ENCODE measurements around the gene TRIM5.
"Not testable (repeated sequence)": the region's sequence is repeated elsewhere in the genome, so short reads cannot be mapped to it uniquely, and the experiment has no call there.

Gene TRIM5, protein sequence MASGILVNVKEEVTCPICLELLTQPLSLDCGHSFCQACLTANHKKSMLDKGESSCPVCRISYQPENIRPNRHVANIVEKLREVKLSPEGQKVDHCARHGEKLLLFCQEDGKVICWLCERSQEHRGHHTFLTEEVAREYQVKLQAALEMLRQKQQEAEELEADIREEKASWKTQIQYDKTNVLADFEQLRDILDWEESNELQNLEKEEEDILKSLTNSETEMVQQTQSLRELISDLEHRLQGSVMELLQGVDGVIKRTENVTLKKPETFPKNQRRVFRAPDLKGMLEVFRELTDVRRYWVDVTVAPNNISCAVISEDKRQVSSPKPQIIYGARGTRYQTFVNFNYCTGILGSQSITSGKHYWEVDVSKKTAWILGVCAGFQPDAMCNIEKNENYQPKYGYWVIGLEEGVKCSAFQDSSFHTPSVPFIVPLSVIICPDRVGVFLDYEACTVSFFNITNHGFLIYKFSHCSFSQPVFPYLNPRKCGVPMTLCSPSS

DNA sequence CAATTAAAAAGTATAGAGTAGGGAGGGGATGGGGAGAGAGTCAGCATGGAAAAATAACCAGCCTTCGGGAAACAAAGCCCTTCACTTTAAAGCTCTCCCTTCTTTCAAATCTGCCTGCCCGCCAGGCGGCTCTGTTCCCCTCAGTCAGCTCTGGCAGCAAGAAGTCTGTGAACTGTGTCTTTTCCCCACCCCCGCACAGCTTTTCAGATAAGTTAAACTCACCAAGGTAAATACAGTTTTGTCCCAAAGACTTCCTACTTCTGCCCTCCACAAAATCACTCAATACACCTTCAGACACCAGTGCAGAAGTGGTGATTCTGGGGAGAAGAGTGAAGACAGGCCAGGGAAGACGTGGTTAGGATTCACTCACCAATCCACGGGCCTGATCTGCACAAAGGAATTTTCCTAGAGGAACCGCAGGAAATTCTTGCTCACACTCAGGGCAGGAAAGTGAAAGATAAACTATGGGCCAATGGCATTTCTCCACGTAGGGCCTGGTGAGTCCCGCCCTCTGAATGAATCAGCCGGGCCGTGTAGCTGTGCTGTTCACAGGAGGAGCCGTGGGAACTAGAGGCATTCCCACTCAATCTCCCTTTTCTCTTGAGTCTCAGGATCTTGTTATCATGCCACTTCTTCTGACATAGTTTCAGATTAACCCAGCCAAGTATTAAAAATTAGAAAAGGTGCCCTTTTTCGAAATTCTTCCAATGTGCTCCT is at the start of gene TRIM5:
Gene TRIM5 (minus strand): TSS at position 429 of the 717 bp plus-strand sequence. CDS start 4,897 bp downstream, outside the sequence.
- H3K4me3 Mint-ChIP-seq: peak within 1 kb of the TSS; percentile 90
- peak; percentile 87 for DNase-seq (ENCODE audit: low spot score)
- peaks cover 40% of the 10 kb centered on the region for H3K4me1 Mint-ChIP-seq (ENCODE audit: low read depth)
- no peaks in the 10 kb centered on the region for H3K9me3 Mint-ChIP-seq
- peak within 1 kb of the TSS; percentile 88 for H3K27ac Mint-ChIP-seq
- H3K36me3 Mint-ChIP-seq (ENCODE audit: low read depth): peaks cover 21% of the 10 kb centered on the region
- H3K27me3 Mint-ChIP-seq (ENCODE audit: low read depth): no peaks in the 10 kb centered on the region

DNA sequence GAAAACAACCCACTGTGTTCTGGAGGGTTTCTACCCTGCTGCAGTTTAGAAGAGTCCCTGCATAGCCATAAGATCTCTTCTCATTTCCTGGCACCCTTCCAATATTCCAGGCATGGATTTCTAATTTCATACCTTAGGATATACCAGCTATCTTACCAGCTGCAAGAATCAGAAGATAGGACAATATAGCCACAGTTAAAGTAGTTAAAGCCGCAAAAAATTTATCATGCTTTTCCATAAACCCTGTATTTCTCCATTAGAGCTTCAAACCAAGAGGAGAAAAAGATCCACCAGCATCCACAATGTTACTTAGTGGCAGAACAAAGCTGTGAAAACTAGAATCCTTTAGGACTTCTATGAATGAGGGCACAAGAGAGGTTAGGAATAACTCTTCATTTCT is 42.8 kb upstream of the TRIM5 start:
- Mint-ChIP-seq H3K27me3 (ENCODE audit: low read depth) (no peaks in the 10 kb centered on the region), H3K36me3 (ENCODE audit: low read depth) (no peaks in the 10 kb centered on the region), H3K4me3 (no peak overlapping the region), H3K4me1 (ENCODE audit: low read depth) (no peaks in the 10 kb centered on the region), H3K9me3 (no peaks in the 10 kb centered on the region), H3K27ac (no peak overlapping the region)
- DNase-seq (ENCODE audit: low spot score): no peak

DNA sequence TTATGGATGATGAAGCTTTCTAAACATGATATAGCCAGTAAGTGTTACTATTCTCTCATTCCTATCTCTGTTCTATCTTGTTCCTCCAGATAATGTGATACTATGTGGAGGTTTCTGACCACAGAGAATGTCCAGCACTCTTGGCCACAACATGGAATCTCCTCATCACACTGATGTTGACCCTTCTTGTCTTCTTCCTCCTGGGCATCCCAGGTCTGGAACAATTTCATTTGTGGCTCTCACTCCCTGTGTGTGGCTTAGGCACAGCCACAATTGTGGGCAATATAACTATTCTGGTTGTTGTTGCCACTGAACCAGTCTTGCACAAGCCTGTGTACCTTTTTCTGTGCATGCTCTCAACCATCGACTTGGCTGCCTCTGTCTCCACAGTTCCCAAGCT is 41.5 kb upstream of the TRIM5 start:
- H3K4me1 Mint-ChIP-seq (ENCODE audit: low read depth): no peaks in the 10 kb centered on the region
- H3K27me3 Mint-ChIP-seq (ENCODE audit: low read depth): no peaks in the 10 kb centered on the region
- H3K4me3 Mint-ChIP-seq: no peak overlapping the region

GRCh38 chr11:5722622-5723021 is 37.7 kb upstream of the TRIM5 start:
- Mint-ChIP-seq H3K27me3 (ENCODE audit: low read depth) (no peaks in the 10 kb centered on the region), H3K36me3 (ENCODE audit: low read depth) (peaks cover 1% of the 10 kb centered on the region), H3K4me3 (no peak overlapping the region), H3K4me1 (ENCODE audit: low read depth) (no peaks in the 10 kb centered on the region), H3K9me3 (peaks cover 5% of the 10 kb centered on the region), H3K27ac (no peak overlapping the region)
- no peak for DNase-seq (ENCODE audit: low spot score)

More for the DNA sequence above, 41.5 kb upstream of the TRIM5 start:
- H3K36me3 Mint-ChIP-seq (ENCODE audit: low read depth): no peaks in the 10 kb centered on the region
- no peak overlapping the region for H3K27ac Mint-ChIP-seq
- DNase-seq (ENCODE audit: low spot score): no peak
- no peaks in the 10 kb centered on the region for H3K9me3 Mint-ChIP-seq

GRCh38 chr11:5719703-5720495 is 35.0 kb upstream of the TRIM5 start:
- H3K27ac Mint-ChIP-seq: no peak overlapping the region
- DNase-seq (ENCODE audit: low spot score): no peak
- H3K27me3 Mint-ChIP-seq (ENCODE audit: low read depth): no peaks in the 10 kb centered on the region
- peaks cover 5% of the 10 kb centered on the region for H3K9me3 Mint-ChIP-seq
- peaks cover 2% of the 10 kb centered on the region for H3K4me1 Mint-ChIP-seq (ENCODE audit: low read depth)
- H3K36me3 Mint-ChIP-seq (ENCODE audit: low read depth): peaks cover 3% of the 10 kb centered on the region
- H3K4me3 Mint-ChIP-seq: no peak overlapping the region

DNA sequence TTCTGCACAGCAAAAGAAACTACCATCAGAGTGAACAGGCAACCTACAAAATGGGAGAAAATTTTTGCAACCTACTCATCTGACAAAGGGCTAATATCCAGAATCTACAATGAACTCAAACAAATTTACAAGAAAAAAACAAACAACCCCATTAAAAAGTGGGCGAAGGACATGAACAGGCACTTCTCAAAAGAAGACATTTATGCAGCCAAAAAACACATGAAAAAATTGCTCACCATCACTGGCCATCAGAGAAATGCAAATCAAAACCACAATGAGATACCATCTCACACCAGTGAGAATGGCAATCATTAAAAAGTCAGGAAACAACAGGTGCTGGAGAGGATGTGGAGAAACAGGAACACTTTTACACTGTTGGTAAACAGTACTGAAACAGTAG is 31.6 kb upstream of the TRIM5 start:
- not testable (repeated sequence) for H3K27ac Mint-ChIP-seq; H3K4me3 Mint-ChIP-seq; DNase-seq (ENCODE audit: low spot score); H3K36me3 Mint-ChIP-seq (ENCODE audit: low read depth); H3K4me1 Mint-ChIP-seq (ENCODE audit: low read depth); H3K27me3 Mint-ChIP-seq (ENCODE audit: low read depth); H3K9me3 Mint-ChIP-seq

GRCh38 chr11:5713695-5714094 is 28.8 kb upstream of the TRIM5 start:
- H3K4me3 Mint-ChIP-seq: no peak overlapping the region
- H3K9me3 Mint-ChIP-seq: no peaks in the 10 kb centered on the region
- no peak overlapping the region for H3K27ac Mint-ChIP-seq
- peaks cover 16% of the 10 kb centered on the region for H3K36me3 Mint-ChIP-seq (ENCODE audit: low read depth)
- no peak for DNase-seq (ENCODE audit: low spot score)
- H3K27me3 Mint-ChIP-seq (ENCODE audit: low read depth): no peaks in the 10 kb centered on the region
- peaks cover 2% of the 10 kb centered on the region for H3K4me1 Mint-ChIP-seq (ENCODE audit: low read depth)

DNA sequence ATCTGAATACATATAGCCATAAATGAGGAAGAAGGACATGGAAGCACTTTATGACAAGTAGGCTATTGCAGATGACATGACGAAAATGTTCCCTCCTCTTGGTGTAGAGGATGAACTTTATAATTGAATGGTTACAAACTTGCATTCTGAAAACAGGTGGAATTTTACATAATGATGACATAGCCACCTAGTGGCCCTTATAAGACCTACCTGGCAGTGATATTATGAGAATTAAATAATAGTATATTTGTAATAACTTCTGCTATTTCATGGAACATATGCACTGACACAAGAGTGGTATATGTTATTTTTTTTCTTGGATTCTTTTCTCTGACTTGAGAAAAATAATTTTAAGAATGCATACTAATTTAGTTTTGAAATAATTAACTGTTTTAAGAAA is 27.6 kb upstream of the TRIM5 start:
- no peak overlapping the region for H3K4me3 Mint-ChIP-seq

DNA sequence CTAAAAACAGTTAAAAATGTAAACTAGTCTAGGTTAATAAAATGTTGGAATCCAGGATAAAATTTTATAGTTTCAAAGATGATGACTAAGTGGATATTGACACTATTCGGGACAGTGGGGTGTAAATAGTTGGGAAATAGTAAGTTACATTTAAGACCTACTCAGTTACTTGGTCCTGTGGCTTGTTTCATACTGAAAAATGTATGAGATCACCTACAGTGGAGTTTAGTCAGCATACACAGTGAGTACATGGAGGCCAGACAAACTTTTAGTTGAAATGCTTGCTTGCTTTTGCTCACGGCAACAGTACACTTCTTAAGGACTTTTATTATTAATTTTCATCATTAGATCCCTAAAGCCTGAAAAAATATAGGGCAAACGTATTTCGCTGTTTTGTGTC is 20.8 kb upstream of the TRIM5 start:
- DNase-seq (ENCODE audit: low spot score): no peak
- Mint-ChIP-seq H3K27me3 (ENCODE audit: low read depth) (no peaks in the 10 kb centered on the region), H3K36me3 (ENCODE audit: low read depth) (peaks cover 67% of the 10 kb centered on the region), H3K4me3 (no peak overlapping the region), H3K4me1 (ENCODE audit: low read depth) (peaks cover 8% of the 10 kb centered on the region), H3K9me3 (no peaks in the 10 kb centered on the region), H3K27ac (no peak overlapping the region)

More for the DNA sequence above, 27.6 kb upstream of the TRIM5 start:
- Mint-ChIP-seq H3K4me1 (ENCODE audit: low read depth) (peaks cover 2% of the 10 kb centered on the region), H3K36me3 (ENCODE audit: low read depth) (peaks cover 25% of the 10 kb centered on the region), H3K27me3 (ENCODE audit: low read depth) (no peaks in the 10 kb centered on the region), H3K27ac (no peak overlapping the region), H3K9me3 (no peaks in the 10 kb centered on the region)
- no peak for DNase-seq (ENCODE audit: low spot score)

GRCh38 chr11:5703741-5704536 is 19.1 kb upstream of the TRIM5 start:
- DNase-seq (ENCODE audit: low spot score): no peak
- H3K36me3 Mint-ChIP-seq (ENCODE audit: low read depth): peaks cover 68% of the 10 kb centered on the region
- H3K9me3 Mint-ChIP-seq: no peaks in the 10 kb centered on the region
- H3K27ac Mint-ChIP-seq: no peak overlapping the region
- H3K4me1 Mint-ChIP-seq (ENCODE audit: low read depth): peaks cover 8% of the 10 kb centered on the region
- H3K4me3 Mint-ChIP-seq: no peak overlapping the region
- no peaks in the 10 kb centered on the region for H3K27me3 Mint-ChIP-seq (ENCODE audit: low read depth)

DNA sequence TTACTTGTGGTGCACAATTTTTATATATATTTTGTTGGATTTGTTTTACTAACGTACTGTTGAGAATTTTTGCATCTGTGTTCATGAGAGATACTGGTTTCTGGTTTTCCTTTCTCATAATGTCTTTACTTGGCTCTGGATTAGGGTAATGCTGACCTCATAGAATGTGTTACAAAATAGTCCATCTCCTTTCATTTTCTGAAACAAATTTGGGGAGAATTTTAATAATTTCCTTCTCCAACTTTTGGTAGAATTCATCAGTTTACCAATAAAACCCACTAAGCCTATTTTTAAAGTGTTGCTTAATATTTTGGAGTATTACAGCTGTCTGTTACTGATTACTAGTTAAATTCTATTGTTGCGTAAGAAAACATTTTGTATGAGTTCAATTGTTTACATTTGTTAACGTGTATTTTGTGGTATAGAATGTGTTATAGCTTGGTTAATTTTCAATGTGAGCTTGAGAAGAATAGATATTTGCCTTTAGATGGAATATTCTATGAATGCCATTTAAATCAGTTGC is 16.2 kb upstream of the TRIM5 start:
- DNase-seq (ENCODE audit: low spot score): no peak
- Mint-ChIP-seq H3K4me3 (no peak overlapping the region), H3K4me1 (ENCODE audit: low read depth) (peaks cover 19% of the 10 kb centered on the region), H3K27me3 (ENCODE audit: low read depth) (no peaks in the 10 kb centered on the region), H3K9me3 (no peaks in the 10 kb centered on the region), H3K36me3 (ENCODE audit: low read depth) (peaks cover 65% of the 10 kb centered on the region), H3K27ac (no peak overlapping the region)

DNA sequence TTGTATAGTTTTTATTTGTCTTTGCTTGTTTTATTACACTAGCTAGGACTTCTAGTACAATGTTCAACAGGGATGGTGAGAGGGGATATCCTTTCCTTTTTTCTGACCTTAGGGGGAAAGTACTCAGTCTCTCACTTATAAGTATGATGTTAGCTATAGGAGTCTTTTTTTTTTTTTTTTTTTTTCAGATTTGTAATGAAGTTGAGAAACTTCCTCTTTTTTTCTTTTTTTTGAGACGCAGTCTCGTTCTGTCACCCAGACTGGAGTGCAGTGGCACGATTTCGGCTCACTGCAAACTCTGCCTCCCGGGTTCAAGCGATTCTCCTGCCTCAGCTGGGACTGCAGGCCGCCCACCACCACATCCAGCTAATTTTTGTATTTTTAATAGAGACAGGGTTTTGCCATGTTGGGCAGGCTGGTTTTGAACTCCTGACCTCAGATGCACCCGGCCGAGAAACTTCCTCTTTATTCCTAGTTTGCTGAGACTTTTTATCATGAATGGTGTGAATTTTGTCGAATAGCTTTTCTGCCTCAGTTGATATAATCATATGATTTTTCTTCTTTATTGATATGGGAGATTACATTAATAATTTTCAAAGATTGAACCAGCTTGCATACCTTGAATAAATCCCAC is 15.7 kb upstream of the TRIM5 start:
- peaks cover 65% of the 10 kb centered on the region for H3K36me3 Mint-ChIP-seq (ENCODE audit: low read depth)
- H3K4me3 Mint-ChIP-seq: no peak overlapping the region
- H3K4me1 Mint-ChIP-seq (ENCODE audit: low read depth): peaks cover 22% of the 10 kb centered on the region
- no peak overlapping the region for H3K27ac Mint-ChIP-seq
- no peaks in the 10 kb centered on the region for H3K27me3 Mint-ChIP-seq (ENCODE audit: low read depth)
- no peaks in the 10 kb centered on the region for H3K9me3 Mint-ChIP-seq
- DNase-seq (ENCODE audit: low spot score): no peak

DNA sequence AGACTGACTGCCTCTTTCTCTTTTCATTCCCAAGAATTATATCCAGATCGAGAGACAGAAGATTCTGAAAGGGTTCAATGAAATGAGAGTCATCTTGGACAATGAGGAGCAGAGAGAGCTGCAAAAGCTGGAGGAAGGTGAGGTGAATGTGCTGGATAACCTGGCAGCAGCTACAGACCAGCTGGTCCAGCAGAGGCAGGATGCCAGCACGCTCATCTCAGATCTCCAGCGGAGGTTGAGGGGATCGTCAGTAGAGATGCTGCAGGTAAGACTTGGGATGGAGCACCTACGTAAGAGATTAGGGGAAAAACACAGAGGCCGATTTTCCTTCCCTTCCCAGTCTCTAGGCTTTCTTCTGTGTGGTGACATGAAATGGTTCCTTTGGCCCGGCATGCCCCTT is 13.4 kb upstream of the TRIM5 start:
- H3K4me1 Mint-ChIP-seq (ENCODE audit: low read depth): peaks cover 34% of the 10 kb centered on the region

More for the DNA sequence above, 13.4 kb upstream of the TRIM5 start:
- no peaks in the 10 kb centered on the region for H3K27me3 Mint-ChIP-seq (ENCODE audit: low read depth)
- H3K9me3 Mint-ChIP-seq: no peaks in the 10 kb centered on the region
- H3K36me3 Mint-ChIP-seq (ENCODE audit: low read depth): peaks cover 61% of the 10 kb centered on the region
- no peak overlapping the region for H3K27ac Mint-ChIP-seq
- DNase-seq (ENCODE audit: low spot score): no peak
- no peak overlapping the region for H3K4me3 Mint-ChIP-seq

Data from T-helper 2 cell treated with Interferon-gamma antibody and Interleukin-4, amounts not matched to agents 5 μg/mL and 100 μg/mL, for 36 hours (primary cell).